HG03175 (cell line): ENCODE data around the gene PI4KB.
A peak's percentile ranks its signal among the peaks of the same experiment; 100 is the strongest.
"Not testable (repeated sequence)": the region's sequence is repeated elsewhere in the genome, so short reads cannot be mapped to it uniquely, and the experiment has no call there.

Experiments
- ATAC-seq: cut with Tn5 transposase; IDR thresholded peaks from one replicate; pipeline ENCODE4 v1.9.1; 2021; ENCODE audit warnings: mild to moderate bottlenecking, moderate library complexity; ENCODE audit not compliant: unreplicated experiment

PI4KB gene

DNA sequence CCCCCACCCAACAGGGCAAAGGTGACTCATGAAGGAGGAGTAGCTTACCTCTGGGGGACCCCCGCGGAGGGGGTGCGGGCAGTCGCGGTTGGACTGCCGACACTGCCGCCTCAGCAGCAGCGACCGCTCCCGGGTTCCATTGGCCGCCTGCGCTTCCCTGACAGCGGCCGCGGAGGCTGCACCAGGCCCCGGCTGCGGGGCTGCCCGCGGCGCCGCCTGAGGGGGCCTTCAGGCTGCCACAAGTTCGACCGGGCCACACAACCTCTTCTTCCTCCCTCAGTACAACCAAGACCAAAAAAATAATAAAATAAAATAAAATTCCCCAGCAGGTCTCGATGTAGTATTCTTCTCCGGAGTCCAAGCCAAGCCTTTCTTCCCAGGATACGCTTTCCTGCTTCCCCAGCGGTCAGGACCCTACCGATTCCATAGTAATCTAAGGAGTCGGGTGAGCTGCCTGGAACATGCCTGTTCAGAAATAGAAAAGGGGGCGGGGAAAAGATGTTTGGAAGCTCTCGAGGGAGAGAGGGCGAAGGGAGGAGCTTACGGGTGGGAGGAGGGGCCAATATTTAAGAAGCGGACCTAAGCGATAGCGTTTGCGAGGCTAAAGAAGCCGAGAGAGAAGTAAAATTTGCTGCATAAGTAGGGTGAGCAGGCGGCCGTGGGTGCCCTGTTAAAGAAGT lies at the start of gene PI4KB:
TSS of gene PI4KB (minus strand) at position 194 of the 680 bp plus-strand sequence. CDS start 10,935 bp downstream, outside the sequence.
- peak; percentile 82 for ATAC-seq

DNA sequence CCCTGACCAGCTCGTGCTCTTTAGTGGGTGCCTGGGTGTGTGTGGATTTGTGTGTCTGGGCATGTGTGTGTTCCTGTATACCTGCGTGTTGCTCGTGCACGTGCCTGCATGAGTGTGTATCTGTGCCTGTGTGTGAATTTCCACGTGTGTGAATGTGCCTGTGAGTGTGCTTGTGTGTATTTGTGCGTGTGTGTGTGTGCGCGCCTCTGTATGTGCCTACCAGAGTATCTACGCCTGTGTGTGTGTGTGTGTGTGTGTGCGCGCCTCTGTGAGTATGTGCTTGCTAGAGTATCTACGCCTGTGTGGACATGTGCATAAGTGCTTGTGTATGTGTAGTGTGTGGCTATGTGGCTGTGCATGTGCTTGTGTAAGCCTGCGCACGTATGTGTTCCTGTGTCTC lies 46.0 kb upstream of the PI4KB start:
- no peak for ATAC-seq

DNA sequence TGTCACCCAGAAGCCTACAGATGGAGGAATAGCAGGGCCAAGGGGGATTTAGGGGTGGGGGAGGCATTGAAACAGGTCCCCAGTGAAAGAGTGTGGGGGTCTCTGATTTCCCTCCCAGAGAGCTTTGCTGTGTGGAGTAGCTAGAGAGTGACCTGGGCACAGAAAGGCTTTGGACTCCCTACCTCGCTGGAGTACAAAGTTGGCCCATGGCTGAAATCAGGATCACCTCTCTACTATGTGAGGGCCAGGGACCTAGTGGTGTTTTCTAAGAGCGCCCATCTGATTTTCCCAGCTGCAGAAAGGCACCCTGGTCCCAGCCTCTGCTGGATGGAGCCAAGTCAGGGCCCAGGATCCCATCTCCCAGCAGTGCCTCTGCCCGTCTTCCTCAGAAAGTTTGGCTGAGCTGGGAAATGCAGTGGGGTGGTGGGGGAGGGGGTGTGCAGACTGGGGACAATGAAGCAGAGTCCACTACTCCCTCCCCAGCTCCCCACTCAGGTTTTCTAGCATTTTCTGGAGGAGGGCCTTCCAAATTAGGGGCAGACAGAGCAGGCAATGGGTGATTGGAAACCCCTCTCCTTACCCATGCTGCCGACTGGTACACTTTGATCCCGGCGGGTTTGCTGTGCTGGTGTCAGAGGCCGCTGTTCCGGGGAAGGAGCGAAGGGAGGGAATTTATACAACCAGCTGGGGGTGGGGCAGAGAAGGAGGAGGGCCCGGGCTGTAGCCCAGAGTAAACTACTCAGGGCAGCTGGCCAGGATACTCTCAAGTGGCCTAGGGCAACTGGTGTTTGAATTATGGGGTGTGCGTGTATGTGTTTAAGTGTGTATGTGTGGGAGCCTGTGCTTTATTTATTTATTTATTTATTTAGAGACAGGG lies 45.1 kb upstream of the PI4KB start, which contains the start of gene SELENBP1:
TSS of gene SELENBP1 (minus strand) at position 648 of the 877 bp plus-strand sequence. CDS start at position 584, 64 bp downstream.
- ATAC-seq = no peak

- ATAC-seq = no peak
These were observed 44.3 kb upstream of the PI4KB start for GRCh38 chr1:151371370-151372057.

DNA sequence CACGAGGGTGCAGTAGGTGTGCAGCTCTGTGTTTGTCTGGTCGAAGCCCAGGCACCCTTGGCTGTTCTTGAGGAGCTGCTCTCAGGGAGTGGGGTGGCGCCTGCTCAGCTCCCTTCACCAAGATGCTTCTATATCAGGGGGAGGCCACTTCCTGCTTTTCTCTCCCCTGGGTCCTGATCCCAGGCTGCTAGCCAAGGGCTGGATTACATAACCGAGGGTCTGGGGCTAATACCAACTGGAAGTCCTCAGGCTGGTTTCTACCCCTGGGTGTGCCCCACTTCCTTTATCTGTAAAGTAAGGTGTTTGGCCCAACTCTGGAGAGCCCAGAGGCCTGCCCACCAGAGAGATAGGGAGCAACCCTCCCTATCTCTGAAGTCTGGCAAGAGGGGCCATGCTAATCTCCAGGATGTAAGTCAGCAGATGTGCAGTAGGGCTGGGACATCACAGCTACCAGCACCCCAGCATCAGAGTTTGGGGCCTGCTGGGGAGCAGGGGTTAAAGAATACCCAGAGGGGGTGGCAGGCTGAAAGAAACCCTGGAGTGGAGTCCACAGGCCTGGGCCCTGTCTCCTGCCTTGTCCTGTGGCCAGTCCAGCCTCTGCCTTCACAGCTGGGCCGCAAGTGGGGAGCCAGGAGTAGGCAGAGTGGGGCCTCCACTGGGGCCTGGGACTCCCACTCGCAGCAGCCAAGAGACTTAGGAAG lies 43.1 kb upstream of the PI4KB start:
- ATAC-seq = no peak

DNA sequence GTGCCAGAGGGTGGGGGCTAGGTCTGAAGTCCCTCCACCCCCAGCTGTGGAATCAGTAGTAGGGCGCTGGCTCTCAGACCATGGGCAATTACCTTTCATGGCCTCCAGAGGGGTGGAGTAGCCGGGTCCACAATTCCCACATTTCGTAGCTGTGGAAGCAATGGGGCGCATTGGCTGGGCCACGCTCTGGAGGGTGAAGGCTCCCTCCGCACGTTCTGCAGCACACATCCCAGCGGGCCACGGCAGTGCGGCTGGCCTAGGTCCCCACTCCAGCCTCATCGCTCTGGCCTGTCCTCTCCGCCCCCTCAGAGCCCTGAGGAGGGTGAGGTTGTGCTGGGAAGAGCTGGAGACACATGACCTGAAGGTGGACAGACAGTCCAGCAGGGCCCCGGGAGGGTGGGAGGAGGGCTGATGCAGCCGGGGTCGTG lies 42.4 kb upstream of the PI4KB start:
- no peak for ATAC-seq

- ATAC-seq = no peak
These were observed 42.0 kb upstream of the PI4KB start for GRCh38 chr1:151369302-151369610.

DNA sequence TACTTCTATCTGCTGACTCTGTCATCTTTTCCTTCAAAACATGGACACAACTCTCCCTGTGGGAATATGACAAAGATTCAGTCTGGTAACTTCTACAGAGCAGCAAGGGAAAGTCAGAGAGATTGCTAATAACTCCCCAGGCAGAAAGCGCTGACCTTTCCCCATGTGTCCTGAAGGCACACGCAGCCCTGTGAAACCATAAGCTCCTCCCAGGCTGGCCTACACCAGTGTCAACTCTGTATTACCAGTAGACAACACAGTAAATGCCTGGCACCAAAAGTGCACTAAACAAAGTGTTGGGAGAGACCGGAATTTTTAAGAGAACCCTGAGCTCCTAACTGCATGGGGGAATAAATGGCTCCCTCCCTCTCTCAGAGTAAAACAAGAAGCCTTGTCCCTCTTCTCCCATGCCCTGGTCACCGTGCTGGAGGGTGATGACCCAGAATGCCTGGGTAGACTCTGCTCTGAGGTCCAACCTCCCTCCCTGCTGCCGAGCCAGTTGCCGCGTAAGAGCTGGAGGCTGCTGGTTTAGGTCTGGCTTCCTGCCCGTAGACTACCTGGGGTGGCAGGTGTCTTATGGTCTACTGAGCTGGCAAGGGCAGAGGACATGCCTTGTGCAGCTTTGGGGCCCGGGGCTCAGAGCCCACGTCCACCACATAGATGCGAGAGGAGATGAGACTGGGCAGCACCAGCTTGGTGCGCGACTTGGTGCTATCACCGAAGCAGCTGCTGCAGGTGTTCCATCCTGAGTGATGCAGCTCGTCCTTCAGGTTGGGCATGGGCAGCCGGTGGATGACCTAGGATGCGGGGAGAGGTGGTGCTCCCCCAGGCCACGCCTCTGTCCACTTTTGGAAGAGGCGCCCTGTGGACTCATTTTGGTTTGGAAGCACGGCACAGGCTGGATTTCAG lies 41.4 kb upstream of the PI4KB start:
- ATAC-seq = no peak

GRCh38 chr1:151367658-151368392 lies 40.6 kb upstream of the PI4KB start:
- ATAC-seq = no peak

GRCh38 chr1:151364996-151365395 lies 37.8 kb upstream of the PI4KB start:
- no peak for ATAC-seq

- no peak for ATAC-seq
These were observed 35.3 kb upstream of the PI4KB start for GRCh38 chr1:151362308-151363155.

- ATAC-seq = no peak
These were observed 34.7 kb upstream of the PI4KB start for GRCh38 chr1:151361883-151362282.

GRCh38 chr1:151356696-151357095 lies 29.5 kb upstream of the PI4KB start:
- no peak for ATAC-seq

GRCh38 chr1:151352021-151352718 lies 25.0 kb upstream of the PI4KB start:
- no peak for ATAC-seq

DNA sequence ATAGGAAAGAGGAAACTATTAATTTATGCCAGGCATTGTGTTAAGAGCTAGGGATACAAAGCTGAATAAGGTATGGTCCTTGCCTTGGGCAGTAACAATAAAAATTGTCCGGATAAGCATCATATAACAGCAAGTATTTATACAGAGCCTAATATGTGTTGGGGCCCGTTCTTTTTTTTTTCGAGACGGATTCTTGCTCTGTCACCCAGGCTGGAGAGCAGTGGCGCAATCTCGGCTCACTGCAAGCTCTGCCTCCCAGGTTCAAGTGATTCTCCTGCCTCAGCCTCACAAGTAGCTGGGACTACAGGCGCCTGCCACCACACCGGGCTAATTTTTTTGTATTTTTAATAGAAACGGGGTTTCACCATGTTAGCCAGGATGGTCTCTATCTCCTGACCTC lies 23.1 kb upstream of the PI4KB start:
- not testable (repeated sequence) for ATAC-seq

- ATAC-seq = no peak
These were observed 20.5 kb upstream of the PI4KB start for GRCh38 chr1:151347523-151348246.
